ENCODE measurements around the gene MAN2B1. TPM values are rescaled to one million over a fixed set of nuclear protein-coding genes. Genes with fewer than 3 reads are reported as not detected.

The MAN2B1 gene
- total RNA-seq, 1 experiment from 2014 or later = 93.5 TPM

DNA sequence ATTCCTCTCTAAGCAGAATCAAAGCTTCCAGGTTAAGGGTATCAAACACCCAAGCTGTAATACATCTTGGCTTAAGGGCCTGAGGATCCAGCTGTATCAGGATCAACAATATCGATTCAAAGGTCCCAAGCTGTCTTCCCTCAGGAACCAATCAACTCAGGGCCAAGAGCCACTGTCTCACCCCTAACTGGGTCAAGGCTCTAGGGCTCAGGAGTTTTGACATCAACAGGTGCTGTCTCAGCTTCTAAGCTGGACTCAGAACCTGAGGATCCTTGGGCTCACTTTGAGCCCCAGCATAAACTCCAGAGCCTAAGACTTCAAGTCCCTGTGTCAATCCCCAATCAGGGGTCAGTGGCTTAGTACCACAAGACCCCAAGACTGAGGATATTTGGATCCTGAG, 29.0 kb upstream of the MAN2B1 start:
- Histone ChIP-seq H3K14ac (ENCODE audit: insufficient read depth, low read length) (no peak overlapping the region), H3K9ac (ENCODE audit: extremely low read depth, insufficient read length, low read length) (no peak overlapping the region), H3T11ph (ENCODE audit: low read length) (no peak overlapping the region), H2AK5ac (ENCODE audit: insufficient read length, low read length) (no peak overlapping the region), H3K56ac (ENCODE audit: insufficient read length, low read depth, low read length) (no peak overlapping the region), H3K23ac (ENCODE audit: insufficient read length, low read depth, low read length) (no peak overlapping the region), H2AFZ (ENCODE audit: low read length) (no peak overlapping the region), H3K79me2 (ENCODE audit: insufficient read depth, low read length) (no peaks in the 10 kb centered on the region), H2BK15ac (ENCODE audit: low read depth, low read length) (no peak overlapping the region), H4K20me1 (ENCODE audit: control insufficient read depth, insufficient read depth, insufficient read length) (peaks cover 3% of the 10 kb centered on the region), H3K23me2 (ENCODE audit: insufficient read length, low read depth, low read length, poor library complexity, severe bottlenecking) (peaks cover 4% of the 10 kb centered on the region), H4K91ac (ENCODE audit: insufficient read length, low read depth, low read length) (no peak overlapping the region), H4K5ac (ENCODE audit: insufficient read length, low read depth, low read length) (no peak overlapping the region), H3K9me3 (ENCODE audit: control insufficient read depth, low read depth, low read length) (no peaks in the 10 kb centered on the region), H2BK5ac (ENCODE audit: insufficient read length, low read length) (no peak overlapping the region), H3K27me3 (ENCODE audit: insufficient read depth, low read length) (no peaks in the 10 kb centered on the region), H2BK12ac (ENCODE audit: insufficient read length, low read depth, low read length) (no peak overlapping the region), H3K4me2 (ENCODE audit: insufficient read depth, insufficient read length, low read length) (peak overlapping the region; percentile 81), H3K4ac (ENCODE audit: low read depth, low read length) (no peak overlapping the region), H4K8ac (replicated peaks; ENCODE audit: insufficient read length, low read depth, low read length) (no peak overlapping the region), H2BK20ac (ENCODE audit: low read depth, low read length, poor library complexity, severe bottlenecking) (no peak overlapping the region), H3K4me1 (ENCODE audit: insufficient read depth, low read length) (0 out of 2 replicates have a peak, but pooled peaks cover 2% of the 10 kb centered on the region), H3K79me1 (ENCODE audit: insufficient read depth, low read depth, low read length, poor library complexity, severe bottlenecking) (no peaks in the 10 kb centered on the region), H3K27ac (ENCODE audit: insufficient read length, low read depth, low read length) (no peak overlapping the region), H3K18ac (ENCODE audit: insufficient read length, low read depth, low read length) (no peak overlapping the region), H2BK120ac (ENCODE audit: low read depth, low read length, poor library complexity, severe bottlenecking) (no peak overlapping the region)
- no peak for TF ChIP-seq CTCF (conservative IDR thresholded peaks at IDR 0.05)
- Mint-ChIP-seq H3K4me3 (peak overlapping the region; percentile 82 to 89), H3K36me3 (ENCODE audit: insufficient read depth in 1 of 3, low read depth in 3 of 3) (peaks cover 2 to 22% (median 14%) of the 10 kb centered on the region in 3 experiments; a peak in 6 of 7 replicates), H3K27ac (peak overlapping the region in 1 of 3 experiments; percentile 70; a peak in 1 of 7 replicates), H3K9me3 (no peaks in the 10 kb centered on the region), H3K27me3 (ENCODE audit: low read depth) (no peaks in the 10 kb centered on the region; the same call in 1 of the 2 replicates), H3K4me1 (0 out of 4 replicates have a peak, but pooled peaks cover 0 to 2% of the 10 kb centered on the region in 2 experiments)
- WGBS (ENCODE audit: extremely low coverage, insufficient read length, low lambda C conversion rate) = no CpG with 5 or more reads among the region's 1 CpG
- DNase-seq = no peak

Measured in H9 (cell line).